T1000 (cell line): ENCODE measurements around the gene TOX2.

Experiments used
- DNase-seq: peaks from one replicate; lab custom pipeline; 2025; ENCODE audit warnings: mixed read lengths; lab: John Stamatoyannopoulos, UW

TOX2 gene, protein sequence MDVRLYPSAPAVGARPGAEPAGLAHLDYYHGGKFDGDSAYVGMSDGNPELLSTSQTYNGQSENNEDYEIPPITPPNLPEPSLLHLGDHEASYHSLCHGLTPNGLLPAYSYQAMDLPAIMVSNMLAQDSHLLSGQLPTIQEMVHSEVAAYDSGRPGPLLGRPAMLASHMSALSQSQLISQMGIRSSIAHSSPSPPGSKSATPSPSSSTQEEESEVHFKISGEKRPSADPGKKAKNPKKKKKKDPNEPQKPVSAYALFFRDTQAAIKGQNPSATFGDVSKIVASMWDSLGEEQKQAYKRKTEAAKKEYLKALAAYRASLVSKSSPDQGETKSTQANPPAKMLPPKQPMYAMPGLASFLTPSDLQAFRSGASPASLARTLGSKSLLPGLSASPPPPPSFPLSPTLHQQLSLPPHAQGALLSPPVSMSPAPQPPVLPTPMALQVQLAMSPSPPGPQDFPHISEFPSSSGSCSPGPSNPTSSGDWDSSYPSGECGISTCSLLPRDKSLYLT

DNA sequence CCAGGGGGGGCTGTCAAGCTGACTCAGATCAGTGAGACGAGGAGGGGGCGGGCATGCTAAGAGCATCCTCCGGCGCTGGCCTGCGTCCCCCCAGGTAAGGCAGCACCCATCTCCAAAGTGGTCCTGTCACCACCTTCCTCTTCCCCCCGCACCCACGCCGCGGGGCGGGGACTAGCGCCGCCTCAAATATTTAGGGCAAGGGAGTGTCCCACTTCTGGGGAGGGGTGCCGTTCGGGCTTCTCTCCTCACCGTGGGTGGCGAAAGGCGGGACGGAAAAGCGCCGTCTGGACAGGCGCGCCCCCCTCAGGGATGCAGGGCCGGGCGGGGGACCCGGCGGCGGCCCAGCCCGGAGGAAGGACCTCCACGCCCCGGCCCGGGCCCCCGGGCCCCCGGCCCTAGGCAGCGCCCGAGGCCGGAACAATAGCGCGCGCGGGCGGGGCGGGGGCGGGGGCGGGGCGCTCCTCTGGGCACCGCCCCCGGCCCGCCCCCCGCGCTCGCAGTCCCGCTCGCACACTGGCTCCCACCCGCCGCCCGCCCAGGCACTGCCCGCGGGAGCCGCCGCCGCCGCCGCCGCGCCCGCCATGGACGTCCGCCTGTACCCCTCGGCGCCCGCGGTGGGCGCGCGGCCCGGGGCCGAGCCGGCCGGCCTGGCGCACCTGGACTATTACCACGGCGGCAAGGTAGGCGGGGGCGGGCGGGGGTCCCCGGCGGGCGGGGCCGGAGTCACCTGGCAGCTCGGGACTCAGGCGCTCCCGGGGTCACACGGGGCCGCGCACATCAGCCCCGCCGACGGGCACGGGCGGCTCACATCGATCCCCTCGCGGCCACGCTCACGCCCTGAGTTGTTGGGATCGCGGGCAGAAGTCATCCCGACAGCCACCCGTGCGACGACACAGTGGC, at the start of gene TOX2:
Gene TOX2 (plus strand): TSS at position 542 of the 900 bp plus-strand sequence. CDS start 40 bp downstream, at position 582.
- DNase-seq, result peak; percentile 71

DNA sequence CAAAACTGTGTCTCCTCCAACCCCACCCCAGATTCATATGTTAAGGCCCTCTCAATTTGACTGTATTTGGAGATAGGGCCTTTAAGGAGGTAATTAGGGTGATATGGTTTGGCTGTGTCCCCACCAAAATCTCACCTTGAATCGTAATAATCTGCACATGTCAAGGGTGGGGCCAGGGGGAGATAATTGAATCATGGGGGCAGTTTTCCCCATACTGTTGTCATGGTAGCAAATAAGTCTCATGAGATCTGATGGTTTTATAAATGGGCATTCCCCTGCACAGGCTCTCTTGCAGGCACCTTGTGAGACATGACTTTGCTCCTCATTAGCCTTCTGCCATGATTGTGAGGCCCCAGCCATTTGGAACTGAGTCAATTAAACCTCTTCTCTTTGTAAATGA, 46.6 kb upstream of the TOX2 start:
- no peak for DNase-seq

DNA sequence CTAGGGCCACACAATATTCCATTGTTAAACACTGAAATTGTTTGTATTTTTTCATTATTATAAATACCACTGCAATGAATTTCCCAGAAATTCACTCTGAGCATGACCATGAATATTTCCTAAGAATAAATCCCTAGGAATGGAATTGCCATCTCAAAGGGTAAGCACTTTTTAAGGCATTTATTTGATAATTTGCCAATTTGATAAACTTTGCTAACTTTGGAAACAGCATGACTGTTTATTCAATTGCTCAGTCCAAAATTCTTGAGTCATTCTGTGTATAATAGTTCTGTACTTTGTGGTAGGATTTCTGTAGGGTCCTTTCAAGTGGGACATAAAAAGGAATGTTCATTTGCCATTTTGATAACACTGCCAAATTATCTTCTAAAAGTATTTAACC, 44.2 kb upstream of the TOX2 start:
- no peak for DNase-seq

DNA sequence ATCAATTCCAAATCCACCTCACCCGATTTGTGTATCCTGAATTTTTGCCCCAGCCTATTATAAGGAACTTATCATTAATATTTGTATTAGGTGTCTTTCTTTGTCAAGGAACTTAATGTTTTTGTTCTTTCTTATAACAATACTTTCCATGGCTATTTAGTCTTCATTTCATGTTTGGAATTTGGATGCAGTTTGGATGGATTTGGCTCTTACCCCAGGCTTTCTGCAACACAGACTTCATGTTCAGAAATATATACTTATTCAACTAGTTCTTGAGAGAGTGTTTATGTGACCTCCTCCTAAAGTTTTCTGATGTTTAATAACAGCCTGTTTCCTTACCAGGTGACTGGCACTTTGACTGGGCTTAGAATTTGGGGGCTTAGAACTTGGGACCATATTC, 35.9 kb upstream of the TOX2 start:
- no peak for DNase-seq

DNA sequence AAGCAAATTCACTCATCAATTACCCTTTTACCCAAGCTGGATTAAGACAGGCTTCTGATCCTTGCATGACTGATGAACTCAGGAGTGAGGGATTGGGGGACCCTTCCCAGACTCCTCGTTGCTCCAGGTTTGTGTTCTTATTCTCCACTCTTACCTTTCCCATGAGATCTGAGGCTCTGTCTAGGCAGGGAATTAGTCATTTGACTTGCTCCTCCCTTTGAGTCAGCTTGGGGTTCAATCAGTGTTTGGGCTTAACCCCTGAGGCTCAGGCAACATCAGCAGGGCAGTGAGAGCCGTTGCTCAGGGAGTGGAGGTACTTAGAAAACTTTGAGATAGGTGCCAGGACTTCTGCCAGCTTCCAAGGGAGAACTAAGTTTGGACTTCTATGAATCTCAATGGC, 20.7 kb upstream of the TOX2 start:
- DNase-seq, result peak; percentile 41

DNA sequence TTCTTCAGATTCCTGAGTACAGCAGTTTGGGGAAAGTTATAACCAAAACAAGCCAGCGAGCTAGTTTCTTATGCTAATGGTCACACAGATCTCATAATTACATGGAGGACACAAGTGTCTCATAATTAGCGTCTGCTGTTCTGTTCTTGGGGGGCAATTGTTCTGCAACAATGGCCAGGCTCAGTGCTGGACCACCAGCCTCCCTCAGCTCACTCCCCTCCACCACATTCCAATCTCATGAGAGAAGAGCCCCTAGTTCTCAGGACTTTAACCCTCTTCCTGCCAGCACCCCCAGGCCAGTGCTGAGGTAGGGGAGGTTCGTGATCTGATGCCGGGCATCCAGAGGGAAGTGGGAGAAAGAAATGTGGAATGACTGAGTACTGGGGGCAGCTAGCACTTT, 20.2 kb upstream of the TOX2 start:
- no peak for DNase-seq

DNA sequence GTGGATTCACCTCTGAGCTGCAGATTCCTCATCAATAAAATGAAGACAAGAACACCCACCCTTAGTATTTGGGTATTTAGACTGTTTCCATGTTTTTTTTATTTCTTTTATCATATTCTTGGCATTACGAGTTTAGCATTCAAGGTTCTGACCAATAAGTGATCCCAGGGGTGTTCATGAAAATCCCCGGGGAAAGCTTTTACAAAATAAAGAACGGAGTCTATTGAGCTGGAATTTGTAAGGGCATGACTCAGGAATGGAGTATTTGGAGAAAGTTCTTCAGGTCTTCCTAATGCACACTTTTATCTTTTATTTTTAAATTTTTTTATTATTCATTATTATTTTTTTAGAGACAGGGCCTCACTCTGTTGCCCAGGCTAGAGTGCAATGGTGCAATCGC, 19.4 kb upstream of the TOX2 start:
- DNase-seq, result peak; percentile 72

DNA sequence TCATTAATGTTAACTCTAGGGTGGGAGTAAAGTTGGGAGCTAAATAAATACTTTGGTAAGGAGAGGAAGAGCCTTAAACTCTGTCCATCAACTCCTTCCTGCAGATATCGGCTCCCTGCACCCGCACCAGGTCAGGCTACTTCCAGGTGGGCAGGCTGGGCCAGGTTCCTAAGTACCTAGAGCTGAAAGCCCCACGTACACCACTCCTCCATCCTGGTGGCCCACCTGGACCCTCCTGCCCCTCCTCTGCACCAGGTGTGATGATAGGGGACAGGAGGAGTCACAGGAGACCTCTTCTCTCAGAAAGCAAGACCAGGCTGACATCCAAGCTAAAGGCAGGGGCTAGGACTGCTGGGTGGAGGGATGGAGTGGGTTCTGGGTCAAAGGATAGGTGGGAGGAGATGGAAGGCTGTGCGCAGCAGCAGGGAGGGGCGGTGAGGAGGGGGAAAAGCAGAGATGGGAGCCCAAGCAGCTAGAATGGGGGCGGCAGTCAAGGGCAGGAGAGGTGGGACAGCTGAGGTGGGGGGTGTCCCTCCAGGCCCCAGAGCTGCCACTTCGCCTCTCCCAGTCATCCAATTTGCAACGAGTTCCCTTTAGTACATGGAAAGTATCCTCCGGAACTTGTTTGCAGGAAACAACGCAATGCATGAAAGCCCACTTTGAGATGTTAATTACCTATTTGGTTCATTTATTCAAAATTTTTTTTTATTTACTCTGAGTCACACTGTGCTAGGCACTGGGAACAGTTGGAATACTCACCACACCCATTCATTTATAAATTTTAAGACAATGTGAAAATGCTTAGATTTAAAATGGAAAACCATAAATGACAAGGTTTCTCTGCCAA, 15.2 kb upstream of the TOX2 start:
- DNase-seq, result no peak

DNA sequence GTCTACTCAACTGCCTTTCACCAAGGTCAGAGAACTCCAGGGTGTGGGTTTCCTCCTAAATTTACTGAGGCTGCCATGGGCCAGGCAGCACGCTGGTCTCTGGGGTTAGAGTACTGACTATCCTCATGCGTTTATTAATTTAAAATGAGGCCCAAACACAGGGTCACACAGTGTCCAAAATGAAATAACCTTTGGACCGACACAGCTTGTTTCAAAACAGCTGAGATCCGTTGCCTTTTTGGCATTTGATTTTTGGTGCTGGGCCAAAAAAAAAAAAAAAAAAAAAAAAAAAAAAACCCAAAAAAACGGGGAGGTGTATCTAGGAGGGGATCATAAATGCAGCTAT, 14.6 kb upstream of the TOX2 start:
- DNase-seq, result no peak

DNA sequence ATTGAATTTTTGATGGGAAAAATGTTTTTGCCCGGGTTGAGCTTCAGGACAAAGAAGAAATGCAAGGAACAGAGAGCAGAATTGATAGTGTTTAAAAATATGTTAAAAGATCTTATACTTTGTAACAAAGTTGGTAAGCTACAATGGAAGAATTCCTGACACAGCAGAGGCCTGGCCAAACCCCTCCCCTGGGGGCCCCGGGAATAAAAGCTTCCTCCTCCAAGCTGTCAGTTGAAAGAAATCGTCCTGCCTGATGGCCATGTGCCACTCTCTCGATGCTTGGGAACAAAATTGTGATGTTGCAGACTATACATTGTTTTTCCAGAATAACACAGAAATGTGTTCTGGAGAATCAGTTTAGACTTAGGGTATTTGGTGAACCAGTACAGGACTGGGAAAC, 14.2 kb upstream of the TOX2 start:
- DNase-seq, result no peak

DNA sequence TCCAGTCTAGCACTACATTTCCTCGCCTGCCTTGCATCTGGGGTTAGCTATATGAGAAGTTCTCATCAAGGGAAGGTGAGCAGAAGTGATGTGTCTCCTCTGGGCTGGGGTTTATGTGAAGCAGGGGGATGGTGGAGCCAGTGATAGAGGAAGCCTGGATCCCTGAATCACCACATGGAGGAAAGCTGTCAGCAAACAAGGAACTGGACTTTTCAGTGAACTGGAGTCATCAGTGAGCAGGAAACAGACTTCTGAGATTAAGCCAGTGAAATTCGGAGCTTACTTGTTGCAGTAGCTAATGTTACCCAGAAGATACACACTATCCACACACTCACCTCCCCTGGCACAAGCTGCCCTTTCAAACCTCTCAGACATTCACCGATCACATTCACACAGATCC, 13.4 kb upstream of the TOX2 start:
- no peak for DNase-seq

DNA sequence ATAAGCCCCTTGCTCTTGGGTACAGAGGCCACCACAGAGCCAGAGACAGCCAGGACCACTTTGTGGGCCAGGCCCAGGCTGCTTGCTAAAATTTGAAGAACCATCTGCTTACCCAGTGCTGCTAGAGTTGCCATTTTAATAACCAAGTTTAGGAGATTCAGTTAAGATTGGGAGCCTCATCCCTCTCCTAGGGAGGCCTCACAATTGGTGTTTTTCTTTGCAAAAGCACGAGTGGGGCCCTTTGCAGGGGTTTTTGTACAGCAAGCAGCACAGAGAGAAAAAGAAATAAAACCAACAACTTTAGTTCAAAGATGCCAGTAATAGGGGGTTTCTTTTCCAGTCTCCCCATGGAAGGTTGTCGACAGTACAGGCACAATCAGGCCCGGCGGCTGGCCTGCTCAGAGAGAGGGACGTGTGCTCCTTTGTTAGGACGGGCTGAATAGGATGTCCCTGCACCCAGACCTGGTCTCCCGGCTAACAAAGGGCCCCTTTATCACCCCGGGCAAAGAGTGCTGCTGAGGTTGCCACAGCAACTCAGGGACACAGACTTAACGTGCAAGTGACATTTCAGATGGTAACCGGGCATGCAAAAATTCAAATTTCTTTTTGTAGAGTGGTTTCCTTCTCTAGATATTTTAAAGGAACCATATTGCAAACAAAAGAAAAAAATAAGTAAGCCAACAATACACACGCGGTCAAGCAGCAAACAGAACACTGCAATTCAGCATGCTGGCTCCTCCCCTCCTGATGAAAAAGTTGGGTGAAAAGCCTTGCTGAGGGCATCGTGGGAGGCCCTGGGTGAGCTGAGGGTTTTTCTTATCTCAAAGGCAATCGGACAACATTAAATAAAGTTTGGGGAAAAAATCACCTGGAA, 10.5 kb upstream of the TOX2 start:
- no peak for DNase-seq

DNA sequence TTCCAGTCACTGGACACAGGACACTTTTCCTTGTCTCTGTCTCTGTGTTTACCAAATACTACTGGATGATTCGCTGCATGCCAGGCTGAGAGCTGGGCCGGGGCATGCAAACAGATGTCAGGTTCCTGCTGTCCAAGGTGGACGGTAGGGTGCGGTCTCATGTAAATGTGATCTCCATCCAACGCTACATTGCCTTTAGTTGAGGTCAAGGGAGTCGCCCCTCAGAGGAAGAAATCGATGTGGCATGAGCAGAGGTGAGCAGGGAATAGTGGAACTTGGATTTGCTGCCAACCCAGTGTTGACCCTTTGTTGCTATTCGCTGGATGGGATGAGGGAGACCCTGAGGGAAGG, 9.8 kb upstream of the TOX2 start:
- DNase-seq, result no peak

DNA sequence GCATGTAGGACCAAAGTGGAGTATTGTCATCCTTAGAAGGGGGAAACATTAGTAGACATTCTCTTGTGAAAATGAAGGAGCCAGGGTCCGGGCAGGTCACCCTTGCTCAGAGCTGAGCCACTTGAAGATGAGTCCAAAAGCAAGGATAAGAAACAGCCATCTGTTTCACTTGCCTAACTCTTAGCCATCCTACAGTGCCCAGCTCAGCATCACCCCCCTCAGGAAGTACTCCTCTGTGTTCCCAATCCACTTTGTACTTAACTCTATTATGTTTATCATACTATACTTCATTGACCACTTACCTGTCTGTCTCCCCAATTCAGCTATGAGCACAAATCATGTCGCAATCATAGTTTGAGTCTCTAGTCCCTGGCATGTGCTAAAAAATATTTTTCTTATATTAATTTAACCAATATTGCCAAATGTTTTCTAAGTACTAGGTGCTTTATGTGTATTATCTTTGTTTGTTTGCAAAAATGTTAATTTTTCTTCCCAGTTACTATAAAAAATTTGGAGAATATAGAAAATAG, 8.1 kb upstream of the TOX2 start:
- DNase-seq, result no peak

DNA sequence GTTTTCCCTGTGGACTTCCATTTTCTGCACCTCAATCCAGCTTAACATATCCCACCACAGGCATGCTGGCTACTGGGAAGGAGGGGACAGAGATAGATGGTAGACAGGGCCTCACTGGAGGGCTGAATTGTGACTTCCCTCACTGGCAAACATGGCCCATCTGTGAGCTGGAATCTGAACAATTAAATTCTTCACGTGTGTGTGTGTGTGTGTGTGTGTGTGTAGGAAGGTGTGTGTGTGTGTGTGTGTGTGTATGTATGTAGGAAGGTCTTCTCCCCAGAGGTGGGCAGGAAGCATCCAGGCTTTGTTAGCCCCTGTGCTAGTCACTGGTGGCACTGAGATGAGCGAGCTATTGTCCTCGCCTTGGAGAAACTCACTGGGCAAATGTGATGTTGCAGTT, 5.4 kb upstream of the TOX2 start:
- no peak for DNase-seq

DNA sequence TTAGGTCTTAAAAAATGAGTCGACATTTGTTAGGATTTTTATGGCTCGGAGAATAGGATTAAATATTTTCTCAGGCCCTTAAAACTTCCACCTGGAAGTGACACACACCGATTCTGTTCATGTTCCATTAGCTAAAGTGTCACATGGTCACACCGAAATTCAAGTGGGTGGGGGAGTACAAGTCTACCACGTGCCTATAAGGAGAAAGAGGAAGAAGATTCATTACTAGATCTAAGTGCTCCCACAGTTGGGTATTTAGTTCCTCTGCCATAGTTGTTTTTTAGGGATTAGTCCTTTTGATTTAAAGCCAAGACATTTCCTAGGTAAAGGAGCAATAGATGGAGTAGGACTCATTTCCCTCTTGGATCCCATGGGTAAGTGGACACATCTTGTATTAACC, 4.9 kb upstream of the TOX2 start:
- DNase-seq, result no peak

DNA sequence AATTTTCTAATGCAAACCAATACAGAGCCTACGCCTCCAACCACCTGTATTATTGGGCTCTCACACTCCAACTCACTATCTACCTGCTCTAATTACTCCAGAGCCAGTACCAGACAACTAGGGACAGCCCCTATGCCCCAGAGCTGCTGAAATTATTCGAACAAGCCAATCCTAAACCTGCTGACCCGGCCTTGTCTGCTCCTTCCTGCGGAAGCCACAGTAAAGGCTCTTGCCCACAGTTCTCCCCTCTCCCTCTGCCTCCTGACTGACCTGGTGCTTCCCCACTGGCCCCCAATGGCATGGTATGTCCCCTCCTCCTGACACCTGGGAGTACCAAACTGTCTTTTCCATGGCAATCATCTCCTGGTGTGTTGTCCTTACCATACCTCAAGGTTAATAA, 4.1 kb upstream of the TOX2 start:
- no peak for DNase-seq

DNA sequence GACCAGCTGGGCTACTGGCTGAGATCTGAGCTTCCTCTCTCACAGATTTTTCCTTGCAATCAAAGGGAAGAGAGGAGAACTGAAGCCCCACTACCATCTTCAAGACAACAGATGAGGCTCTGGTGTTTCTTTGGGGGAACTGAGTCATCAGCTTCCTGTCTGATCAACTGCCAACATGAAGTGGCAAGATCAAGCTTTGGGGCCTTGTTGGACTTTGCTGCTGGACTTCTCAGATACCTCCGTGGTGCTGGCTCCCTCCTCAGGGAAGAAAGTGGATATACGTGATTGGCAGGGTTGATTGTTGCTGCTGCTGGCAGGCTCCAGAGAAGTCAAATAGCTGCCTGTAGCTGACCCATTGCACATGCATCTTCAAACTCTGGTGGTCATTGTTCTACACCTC, 3.6 kb upstream of the TOX2 start:
- peak; percentile 39 for DNase-seq

DNA sequence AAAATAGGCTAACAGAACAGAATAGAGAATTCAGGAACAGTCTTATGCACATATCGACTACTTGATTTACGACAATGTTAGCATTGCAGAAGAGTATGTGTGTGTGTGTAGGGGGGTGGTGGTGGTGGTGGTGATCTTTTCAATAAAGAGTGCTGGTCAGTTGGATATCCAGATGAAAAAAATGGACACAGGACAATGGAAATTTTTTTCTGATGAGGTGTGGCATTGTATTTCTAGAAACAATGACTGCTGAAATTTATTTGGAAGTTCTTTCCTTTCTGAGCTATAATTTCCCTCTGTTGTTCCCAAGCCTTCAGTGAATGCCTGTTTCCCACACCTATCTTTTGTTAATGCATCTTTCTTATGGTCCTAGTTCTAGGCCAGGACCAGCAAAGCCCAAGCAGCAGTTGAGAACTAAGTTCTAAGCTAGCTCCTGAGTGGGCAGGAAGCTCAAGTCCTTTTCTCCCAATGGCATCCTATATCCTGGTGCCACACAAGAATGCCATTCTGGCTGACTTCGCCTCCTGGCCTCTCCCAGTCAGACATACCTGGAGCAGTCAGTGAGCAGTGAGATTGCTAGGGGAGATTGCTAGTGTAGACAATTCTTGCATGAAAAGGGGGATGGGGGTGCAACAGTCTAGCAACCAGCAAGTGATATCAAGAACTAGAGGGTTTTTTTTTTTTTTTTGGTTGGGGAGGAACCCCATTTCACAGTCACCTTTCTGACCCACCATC, 1.2 kb upstream of the TOX2 start:
- DNase-seq, result no peak
